CD14-positive monocyte (primary cell): ENCODE results near the gene MLXIP. TPM values are rescaled to one million over a fixed set of nuclear protein-coding genes. Genes with fewer than 3 reads are reported as not detected.

Experiments
- DNase-seq, 3 donors: peaks; one replicate each; pipeline ENCODE4 v3.0.0-alpha.2; 2011 to 2022
- H2AFZ ChIP-seq: 2 replicates; pipeline ENCODE4 v1.6.0; 2012; ENCODE audit warnings: mild to moderate bottlenecking, low read depth, low read length, inconsistent platforms; ENCODE audit not compliant: insufficient read depth, poor library complexity, severe bottlenecking
- H3K27ac ChIP-seq, 2 donors: 1 replicate in 1 of 2; 2 replicates in 1 of 2; pipeline ENCODE4 v1.5.1; 2012 to 2013; ENCODE audit warnings: low read length in 2 of 2, control low read depth in 1 of 2, inconsistent platforms in 1 of 2, low read depth in 1 of 2, mild to moderate bottlenecking in 1 of 2
- H3K27me3 ChIP-seq, 2 donors: one replicate each; pipeline versions ENCODE4 v1.6.0 to v1.6.1; 2011 to 2013; ENCODE audit warnings: low read length in 2 of 2; ENCODE audit not compliant: control insufficient read depth in 2 of 2, insufficient read depth in 2 of 2
- H3K36me3 ChIP-seq, 2 donors: replicated peaks in 1 of 2; 1 replicate in 1 of 2; 2 replicates in 1 of 2; pipeline versions ENCODE4 v1.5.1 to v1.6.1; 2012 to 2013; ENCODE audit warnings: low read length in 2 of 2, control low read depth in 1 of 2, inconsistent platforms in 1 of 2, mild to moderate bottlenecking in 1 of 2; ENCODE audit not compliant: insufficient read depth in 2 of 2, control insufficient read depth in 1 of 2
- H3K4me1 ChIP-seq, 2 donors: 1 replicate in 1 of 2; 2 replicates in 1 of 2; pipeline versions ENCODE4 v1.5.1 to v1.6.1; 2012 to 2013; ENCODE audit warnings: low read length in 2 of 2, control low read depth in 1 of 2, inconsistent platforms in 1 of 2, mild to moderate bottlenecking in 1 of 2, moderate library complexity in 1 of 2; ENCODE audit not compliant: insufficient read depth in 2 of 2, control insufficient read depth in 1 of 2
- H3K4me2 ChIP-seq: replicated peaks from 2 replicates; pipeline ENCODE3; 2012; ENCODE audit warnings: low read length, moderate library complexity, mild to moderate bottlenecking; ENCODE audit not compliant: poor library complexity, severe bottlenecking; ENCODE audit errors: extremely low read depth
- H3K4me3 ChIP-seq, 3 experiments: fragments of 200-600 bp in 1 of 3; sonication (generic) in 1 of 3; replicated peaks in 1 of 3; 1 replicate in 2 of 3; 2 replicates in 1 of 3; pipeline ENCODE4 v1.5.1; 2011 to 2013; ENCODE audit warnings: low read length in 3 of 3, mild to moderate bottlenecking in 3 of 3, control low read depth in 2 of 3, low read depth in 2 of 3, inconsistent platforms in 1 of 3, moderate library complexity in 1 of 3
- H3K79me2 ChIP-seq: 2 replicates; pipeline ENCODE4 v1.6.0; 2012; ENCODE audit warnings: mild to moderate bottlenecking, control low read depth, inconsistent platforms, low read length, moderate library complexity; ENCODE audit not compliant: insufficient read depth
- H3K9ac ChIP-seq: 2 replicates; pipeline ENCODE4 v1.6.0; 2017; ENCODE audit warnings: low read length, mild to moderate bottlenecking; ENCODE audit not compliant: insufficient read depth, poor library complexity, severe bottlenecking
- H3K9me3 ChIP-seq, 2 donors: replicated peaks in 1 of 2; 1 replicate in 1 of 2; 2 replicates in 1 of 2; pipeline versions ENCODE4 v1.5.1 to v1.6.1; 2012 to 2013; ENCODE audit warnings: low read length in 2 of 2, control low read depth in 1 of 2; ENCODE audit not compliant: control insufficient read depth in 1 of 2, insufficient read depth in 1 of 2
- H4K20me1 ChIP-seq: 2 replicates; pipeline ENCODE4 v1.6.0; 2012; ENCODE audit warnings: mild to moderate bottlenecking, low read length, control low read depth, moderate library complexity; ENCODE audit not compliant: insufficient read depth
- H3K27ac Mint-ChIP-seq, 7 donors: one replicate each; pipeline ENCODE4 v1.8.0; 2020; ENCODE audit warnings: mild to moderate bottlenecking in 7 of 7, mixed read lengths in 7 of 7, moderate library complexity in 6 of 7, inconsistent platforms in 2 of 7
- H3K27me3 Mint-ChIP-seq, 3 donors: one replicate each; pipeline ENCODE4 v1.8.0; 2021 to 2022; ENCODE audit warnings: low read depth in 3 of 3, mild to moderate bottlenecking in 3 of 3, mixed read lengths in 3 of 3, moderate library complexity in 3 of 3, inconsistent platforms in 1 of 3
- H3K36me3 Mint-ChIP-seq, 2 donors: one replicate each; pipeline ENCODE4 v1.8.0; 2020; ENCODE audit warnings: mixed read lengths in 2 of 2, inconsistent platforms in 1 of 2, mild to moderate bottlenecking in 1 of 2
- H3K4me1 Mint-ChIP-seq: one replicate; pipeline ENCODE4 v1.8.0; 2020; ENCODE audit warnings: mild to moderate bottlenecking, mixed read lengths
- H3K4me3 Mint-ChIP-seq, 2 donors: one replicate each; pipeline ENCODE4 v1.8.0; 2020; ENCODE audit warnings: mild to moderate bottlenecking in 2 of 2, mixed read lengths in 2 of 2, moderate library complexity in 1 of 2
- H3K9me3 Mint-ChIP-seq, 7 donors: one replicate each; pipeline ENCODE4 v1.8.0; 2020 to 2022; ENCODE audit warnings: mixed read lengths in 7 of 7, mild to moderate bottlenecking in 6 of 7, moderate library complexity in 6 of 7, inconsistent platforms in 2 of 7
- WGBS: methylation state at CpG from one replicate; pipeline ENCODE4 v1.1.5; 2013; ENCODE audit warnings: missing lambda C conversion rate; ENCODE audit not compliant: insufficient coverage; 5-methylcytosine and 5-hydroxymethylcytosine counted together
- intact Hi-C, 2 donors: fragments of 100-400 bp; cut with micrococcal nuclease; formaldehyde crosslinking; loops; one replicate each; pipeline versions ENCODE4 v1.15.0 to v1.15.1; 2023
- polyA plus RNA-seq, 3 donors: library from polyadenylated mRNA; depleted of rRNA in 1 of 3; unstranded in 2 of 3; stranded (reverse) in 1 of 3; fragments of 300-500 nt in 2 of 3; fragments of >200 nt in 1 of 3; fragmentation: Illumina TruSeq in 2 of 3; gene quantifications; 1 replicate in 2 of 3; 2 replicates in 1 of 3; pipeline ENCODE4 v1.2.3, GENCODE V29; 2012 to 2021
- TF ChIP-seq, protein P1 (sequence below): fragments of 200-600 bp; IDR thresholded peaks from one replicate; pipeline ENCODE4 v1.8.0; 2022; ENCODE audit warnings: antibody characterized with exemption, mild to moderate bottlenecking

Gene MLXIP
- polyA plus RNA-seq, 3 donors, result 4.5 to 44.8 (median 4.6) TPM

DNA sequence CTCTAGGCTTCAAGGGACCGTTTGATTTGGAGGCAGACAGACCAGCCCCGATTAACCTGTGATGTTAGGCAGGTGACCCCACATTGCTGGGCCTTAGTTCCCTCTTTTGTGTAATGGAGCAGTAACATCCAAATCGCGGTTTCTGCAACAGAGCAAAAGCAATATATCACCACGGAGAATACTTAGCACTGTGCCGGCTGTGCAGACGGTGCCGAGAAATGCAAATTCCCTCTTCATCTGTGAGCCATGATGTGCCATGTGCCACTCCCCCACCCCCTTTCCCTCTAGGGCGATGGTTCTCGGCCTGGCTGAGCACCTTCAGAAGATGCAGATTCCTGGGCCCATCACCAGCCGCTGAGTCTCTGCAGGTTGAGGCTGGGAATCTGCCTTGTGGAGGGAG is 46.0 kb upstream of the MLXIP start:
- Mint-ChIP-seq H3K36me3 (peaks cover 2 to 23% of the 10 kb centered on the region in 2 donors), H3K27me3 (peaks cover 0 to 4% (median 1%) of the 10 kb centered on the region in 3 donors), H3K27ac (no peak overlapping the region), H3K9me3 (no peaks in the 10 kb centered on the region), H3K4me1 (peaks cover 2% of the 10 kb centered on the region), H3K4me3 (no peak overlapping the region)
- TF ChIP-seq, protein P1, sequence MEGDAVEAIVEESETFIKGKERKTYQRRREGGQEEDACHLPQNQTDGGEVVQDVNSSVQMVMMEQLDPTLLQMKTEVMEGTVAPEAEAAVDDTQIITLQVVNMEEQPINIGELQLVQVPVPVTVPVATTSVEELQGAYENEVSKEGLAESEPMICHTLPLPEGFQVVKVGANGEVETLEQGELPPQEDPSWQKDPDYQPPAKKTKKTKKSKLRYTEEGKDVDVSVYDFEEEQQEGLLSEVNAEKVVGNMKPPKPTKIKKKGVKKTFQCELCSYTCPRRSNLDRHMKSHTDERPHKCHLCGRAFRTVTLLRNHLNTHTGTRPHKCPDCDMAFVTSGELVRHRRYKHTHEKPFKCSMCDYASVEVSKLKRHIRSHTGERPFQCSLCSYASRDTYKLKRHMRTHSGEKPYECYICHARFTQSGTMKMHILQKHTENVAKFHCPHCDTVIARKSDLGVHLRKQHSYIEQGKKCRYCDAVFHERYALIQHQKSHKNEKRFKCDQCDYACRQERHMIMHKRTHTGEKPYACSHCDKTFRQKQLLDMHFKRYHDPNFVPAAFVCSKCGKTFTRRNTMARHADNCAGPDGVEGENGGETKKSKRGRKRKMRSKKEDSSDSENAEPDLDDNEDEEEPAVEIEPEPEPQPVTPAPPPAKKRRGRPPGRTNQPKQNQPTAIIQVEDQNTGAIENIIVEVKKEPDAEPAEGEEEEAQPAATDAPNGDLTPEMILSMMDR, result no peak
- Histone ChIP-seq H3K36me3 (no peaks in the 10 kb centered on the region), H3K4me1 (no peaks in the 10 kb centered on the region), H3K79me2 (no peaks in the 10 kb centered on the region), H3K9ac (no peak overlapping the region), H3K27me3 (no peaks in the 10 kb centered on the region), H3K4me3 (no peak overlapping the region), H4K20me1 (no peaks in the 10 kb centered on the region), H3K4me2 (no peak overlapping the region), H3K27ac (no peak overlapping the region), H3K9me3 (no peaks in the 10 kb centered on the region), H2AFZ (no peak overlapping the region)
- WGBS, result 89% methylated on average over 8 of the region's 11 CpGs
- no peak for DNase-seq
- intact Hi-C loops, result no loop called here

DNA sequence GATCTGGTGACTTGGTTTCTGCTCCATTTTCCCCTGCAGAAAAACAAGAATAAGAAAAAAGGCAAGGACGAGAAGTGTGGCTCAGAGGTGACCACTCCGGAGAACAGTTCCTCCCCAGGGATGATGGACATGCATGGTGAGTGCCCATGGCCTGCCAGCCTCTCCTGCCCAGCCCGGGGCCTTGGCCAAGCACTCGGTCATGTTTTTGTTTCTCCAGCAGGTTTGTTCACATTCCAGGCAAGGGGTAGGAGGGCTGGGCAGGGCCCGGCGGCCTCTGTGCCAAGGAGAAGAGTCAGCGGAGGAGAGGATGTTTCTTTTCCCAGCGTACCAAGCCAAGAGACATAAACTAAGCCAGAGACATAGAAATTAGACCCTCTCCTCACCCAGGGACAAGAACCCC is 43.3 kb upstream of the MLXIP start:
- Histone ChIP-seq H3K27me3 (no peaks in the 10 kb centered on the region), H3K9ac (no peak overlapping the region), H3K36me3 (no peaks in the 10 kb centered on the region), H3K27ac (no peak overlapping the region), H4K20me1 (no peaks in the 10 kb centered on the region), H3K4me1 (no peaks in the 10 kb centered on the region), H3K4me2 (no peak overlapping the region), H3K79me2 (no peaks in the 10 kb centered on the region), H2AFZ (no peak overlapping the region), H3K4me3 (no peak overlapping the region), H3K9me3 (no peaks in the 10 kb centered on the region)
- Mint-ChIP-seq H3K4me3 (no peak overlapping the region), H3K27me3 (peaks cover 0 to 3% (median 1%) of the 10 kb centered on the region in 3 donors), H3K36me3 (peaks cover 2 to 27% of the 10 kb centered on the region in 2 donors), H3K27ac (no peak overlapping the region), H3K9me3 (no peaks in the 10 kb centered on the region), H3K4me1 (peaks cover 2% of the 10 kb centered on the region)
- 100% methylated on average over 4 of the region's 8 CpGs for WGBS
- intact Hi-C loops, result no loop called here
- TF ChIP-seq, protein P1, result no peak
- no peak for DNase-seq
